K562 (cell line): ENCODE results near the gene NIPAL3. TPM values are rescaled to one million over a fixed set of nuclear protein-coding genes. Genes with fewer than 3 reads are reported as not detected.

Experiments
- ARID3B ChIP-seq: fragments of 250-450 bp; sonication (Bioruptor Pico); IDR thresholded peaks from 2 replicates; pipeline ENCODE4 v1.4.0; 2020; ENCODE audit warnings: borderline replicate concordance
- ATF2 ChIP-seq: sonication (generic); formaldehyde crosslinking; IDR thresholded peaks from 2 replicates; pipeline ENCODE4 v1.8.1; 2022; ENCODE audit warnings: missing genetic modification reagents
- CEBPB ChIP-seq: fragments of 450-650 bp; IDR thresholded peaks from 2 replicates; pipeline ENCODE4 v1.6.1; 2016; ENCODE audit warnings: missing genetic modification characterization, missing compliant biosample characterization
- CREB1 ChIP-seq, 2 experiments: sonication (generic) in 1 of 2; formaldehyde crosslinking in 1 of 2; IDR thresholded peaks; 2 replicates each; pipeline versions ENCODE4 v1.6.1 to v1.8.0; 2012 to 2022; ENCODE audit warnings: inconsistent platforms in 1 of 2, mild to moderate bottlenecking in 1 of 2, missing genetic modification reagents in 1 of 2, moderate library complexity in 1 of 2
- ESRRB ChIP-seq: fragments of 250-450 bp; sonication (Bioruptor Pico); IDR thresholded peaks from 2 replicates; pipeline ENCODE4 v1.5.0; 2020; ENCODE audit warnings: mild to moderate bottlenecking, moderate library complexity, borderline replicate concordance
- GABPA ChIP-seq: fragments of 200-800 bp; sonication (Bioruptor generic); conservative IDR thresholded peaks from 2 replicates; pipeline ENCODE4 v1.6.1; 2016; ENCODE audit warnings: low read depth, missing genetic modification characterization, missing compliant biosample characterization
- HMBOX1 ChIP-seq: sonication (generic); IDR thresholded peaks from 2 replicates; pipeline ENCODE4 v1.6.1; 2016
- MAFK ChIP-seq: IDR thresholded peaks from 2 replicates; pipeline ENCODE4 v1.6.1; 2011; ENCODE audit warnings: low read length, improper control_type of control experiment
- NCOA1 ChIP-seq: fragments of 450-650 bp; IDR thresholded peaks from 2 replicates; pipeline ENCODE4 v1.6.1; 2016; ENCODE audit warnings: low read depth
- NFIC ChIP-seq: fragments of 450-650 bp; IDR thresholded peaks from 2 replicates; pipeline ENCODE4 v1.6.1; 2017; ENCODE audit warnings: mild to moderate bottlenecking, inconsistent platforms
- NFXL1 ChIP-seq: fragments of 450-650 bp; formaldehyde crosslinking; IDR thresholded peaks from 2 replicates; pipeline ENCODE4 v1.4.0; 2021; ENCODE audit warnings: mild to moderate bottlenecking
- PHTF2 ChIP-seq: fragments of 250-450 bp; sonication (Bioruptor Pico); IDR thresholded peaks from 2 replicates; pipeline ENCODE4 v1.5.0; 2021; ENCODE audit warnings: mild to moderate bottlenecking
- PML ChIP-seq: IDR thresholded peaks from 2 replicates; pipeline ENCODE4 v1.6.1; 2012; ENCODE audit warnings: low read length, inconsistent platforms
- ZBTB34 ChIP-seq: fragments of 250-450 bp; sonication (Bioruptor Pico); IDR thresholded peaks from 2 replicates; pipeline ENCODE4 v1.8.0; 2021; ENCODE audit warnings: mild to moderate bottlenecking, moderate library complexity
- ZEB2 ChIP-seq: fragments of 450-650 bp; IDR thresholded peaks from 2 replicates; pipeline ENCODE4 v1.6.1; 2016
- ZKSCAN1 ChIP-seq: fragments of 150-350 bp; IDR thresholded peaks from 2 replicates; pipeline ENCODE4 v1.6.1; 2016; ENCODE audit warnings: low read depth, low read length
- ZNF121 ChIP-seq: sonication (generic); formaldehyde crosslinking; conservative IDR thresholded peaks from 2 replicates; pipeline ENCODE4 v1.8.0; 2022; ENCODE audit warnings: missing genetic modification reagents
- ZNF239 ChIP-seq: fragments of 250-450 bp; sonication (Bioruptor Pico); IDR thresholded peaks from 2 replicates; pipeline ENCODE4 v1.4.0; 2020; ENCODE audit warnings: mild to moderate bottlenecking
- ZNF253 ChIP-seq: fragments of 250-450 bp; sonication (Bioruptor Pico); conservative IDR thresholded peaks from 2 replicates; pipeline ENCODE4 v1.6.1; 2021; ENCODE audit warnings: mild to moderate bottlenecking
- ZNF274 ChIP-seq: IDR thresholded peaks from 2 replicates; pipeline ENCODE4 v1.6.1; 2011; ENCODE audit warnings: low read depth, mild to moderate bottlenecking, low read length, moderate library complexity, borderline replicate concordance
- ZNF444 ChIP-seq: fragments of 250-450 bp; sonication (Bioruptor Pico); IDR thresholded peaks from 2 replicates; pipeline ENCODE4 v1.4.0; 2020; ENCODE audit warnings: mild to moderate bottlenecking, moderate library complexity
- ZNF586 ChIP-seq: fragments of 450-650 bp; formaldehyde crosslinking; conservative IDR thresholded peaks from 2 replicates; pipeline ENCODE4 v1.4.0; 2020; ENCODE audit warnings: mild to moderate bottlenecking, moderate library complexity
- polyA plus RNA-seq, 8 experiments: library from polyadenylated mRNA; depleted of rRNA in 4 of 8; stranded (reverse) in 5 of 8; unstranded in 3 of 8; fragments of >200 nt; fragmentation: Nextera tagmentation in 2 of 8; fragmentation: Illumina TruSeq in 1 of 8; extraction: Ambion mirVana in 2 of 8; extraction: Trizol in 1 of 8; gene quantifications; 2 replicates each; pipeline versions ENCODE4 v1.2.1 to v1.2.3, GENCODE V29; 2011 to 2014; ENCODE audit warnings: inconsistent platforms in 1 of 8, missing spikeins in 1 of 8
- total RNA-seq, 7 experiments: library from RNA; depleted of rRNA in 6 of 7; stranded (reverse); fragments of >200 nt in 6 of 7; fragmentation: Illumina TruSeq in 2 of 7; extraction: Trizol in 2 of 7; gene quantifications; 2 replicates each; pipeline versions ENCODE4 v1.2.1 to v1.2.3, GENCODE V29; 2011 to 2021; ENCODE audit warnings: low replicate concordance in 1 of 7

Gene NIPAL3
- total and polyA plus RNA-seq, 9 of the 15 experiments (the other 6 are each of a cell fraction or from before 2014, with no cell fraction given) = 10.5 to 26.3 (median 16.0) TPM

GRCh38 chr1:24438423-24438901, 22.9 kb downstream of the NIPAL3 start (continued):
- TF ChIP-seq HMBOX1 (no peak), NFXL1 (CRISPR knock-in tag) (no peak), ZNF586 (CRISPR knock-in tag) (no peak), NCOA1 (no peak), ZNF253 (CRISPR knock-in tag) (no peak), PML (no peak), ARID3B (CRISPR knock-in tag) (no peak), ZKSCAN1 (peak; percentile 36; the same call in 1 of the 2 replicates), ZNF274 (no peak), GABPA (tag) (no peak), NFIC (peak; percentile 41), ZNF444 (CRISPR knock-in tag) (0 out of 2 replicates have a peak, but pooled peaks have one; percentile 40), CEBPB (tag) (no peak), CREB1 (IDR thresholded peaks at IDR 0.05) (no peak), CREB1 (CRISPR knock-in tag; IDR thresholded peaks at IDR 0.05) (no peak), ZBTB34 (CRISPR knock-in tag) (no peak), ZNF239 (CRISPR knock-in tag) (no peak), PHTF2 (CRISPR knock-in tag) (no peak), ZEB2 (0 out of 2 replicates have a peak, but pooled peaks have one; percentile 17), MAFK (peak; percentile 27; the same call in 1 of the 2 replicates), ATF2 (CRISPR knock-in tag) (no peak), ESRRB (CRISPR knock-in tag) (no peak), ZNF121 (CRISPR knock-in tag) (no peak)
